GM10847 (cell line): ENCODE measurements around the gene SH3YL1.

Source experiments
- POLR2A ChIP-seq: IDR thresholded peaks from 2 replicates; pipeline ENCODE4 v1.6.1; 2011; ENCODE audit not compliant: insufficient read length; ENCODE audit errors: extremely low read depth

The SH3YL1 gene

GRCh38 chr2:193141-193671 lies 70.6 kb downstream of the SH3YL1 start:
- no peak for TF ChIP-seq POLR2A

- TF ChIP-seq POLR2A: no peak
Observed at GRCh38 chr2:191311-192190, 72.3 kb downstream of the SH3YL1 start.

GRCh38 chr2:187825-188224 lies 76.0 kb downstream of the SH3YL1 start:
- no peak for TF ChIP-seq POLR2A

GRCh38 chr2:185221-185620 lies 78.6 kb downstream of the SH3YL1 start:
- no peak for TF ChIP-seq POLR2A

GRCh38 chr2:184695-185094 lies 79.1 kb downstream of the SH3YL1 start:
- TF ChIP-seq POLR2A: no peak

- TF ChIP-seq POLR2A: no peak
Observed at GRCh38 chr2:182509-183122, 81.2 kb downstream of the SH3YL1 start.

GRCh38 chr2:180311-180710 lies 83.5 kb downstream of the SH3YL1 start:
- TF ChIP-seq POLR2A: no peak

- TF ChIP-seq POLR2A: no peak
Observed at GRCh38 chr2:179886-180285, 83.9 kb downstream of the SH3YL1 start.

- no peak for TF ChIP-seq POLR2A
Observed at GRCh38 chr2:177733-178132, 86.1 kb downstream of the SH3YL1 start.

GRCh38 chr2:176917-177316 lies 86.9 kb downstream of the SH3YL1 start:
- TF ChIP-seq POLR2A: no peak

- no peak for TF ChIP-seq POLR2A
Observed at GRCh38 chr2:175880-176820, 87.7 kb downstream of the SH3YL1 start.

- TF ChIP-seq POLR2A: no peak
Observed at GRCh38 chr2:175161-175786, 88.6 kb downstream of the SH3YL1 start.

GRCh38 chr2:169741-170140 lies 94.1 kb downstream of the SH3YL1 start:
- TF ChIP-seq POLR2A: no peak
